ENCODE data around the gene CA11. TPM values are rescaled to one million over a fixed set of nuclear protein-coding genes. Genes with fewer than 3 reads are reported as not detected.

Gene CA11
- total and polyA plus RNA-seq, 9 of the 15 experiments (the other 6 are each of a cell fraction or from before 2014, with no cell fraction given) = 2.9 to 19.9 (median 8.3) TPM

DNA sequence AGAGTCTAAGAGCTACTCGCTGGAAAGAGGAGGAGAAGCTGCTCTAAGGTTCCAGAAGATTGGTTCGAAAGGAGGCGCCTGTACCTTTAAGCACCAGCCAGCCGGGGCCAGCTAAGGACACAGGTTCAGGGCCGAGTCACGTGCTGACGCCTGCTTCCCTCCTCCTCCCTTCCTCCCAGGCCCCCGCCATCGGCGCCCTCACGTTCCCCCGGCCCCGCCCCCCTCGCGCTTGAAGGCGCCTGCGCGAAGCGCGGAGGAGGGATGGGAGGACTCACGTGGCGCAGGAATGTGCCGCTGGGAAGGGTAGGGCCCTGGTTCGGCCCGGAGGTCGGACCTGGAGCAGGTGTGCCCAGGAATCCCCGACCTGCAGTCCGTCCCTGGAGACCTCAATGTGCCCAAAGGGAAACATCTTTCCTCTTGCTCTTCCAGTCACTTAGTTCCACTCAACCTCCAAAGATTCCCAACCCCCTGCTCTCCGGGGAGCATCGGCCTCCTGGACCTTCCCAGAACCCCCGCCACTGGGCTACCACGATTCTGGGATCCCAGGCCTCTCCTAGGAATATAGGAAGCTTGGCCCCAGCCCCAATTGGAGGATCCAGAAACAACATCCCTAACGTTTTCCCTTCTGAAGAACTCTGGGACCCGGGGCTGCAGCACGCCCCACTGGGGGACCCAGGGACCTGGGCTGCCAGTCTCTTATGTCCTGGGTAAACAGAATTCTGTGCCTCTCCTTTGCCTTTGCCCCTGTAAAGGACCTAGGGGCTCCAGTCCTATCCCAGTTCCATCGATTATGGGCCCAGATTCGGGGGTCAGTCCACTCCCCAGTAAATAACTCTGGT, 11.3 kb downstream of the CA11 start (continued):
- TF ChIP-seq GTF2E2 (tag; IDR thresholded peaks at IDR 0.05) (peak; percentile 50; the same call in 1 of the 2 replicates), EP300 (IDR thresholded peaks at IDR 0.05; ENCODE audit: low read length) (peak; percentile 67), ZFX (CRISPR knock-in tag; IDR thresholded peaks at IDR 0.05) (peak; percentile 51), EWSR1 (IDR thresholded peaks at IDR 0.05; ENCODE audit: borderline replicate concordance, low read depth, partially characterized antibody) (no peak), SIX5 (IDR thresholded peaks at IDR 0.05; ENCODE audit: borderline replicate concordance in 1 of 2, insufficient read depth in 1 of 2, low read depth in 1 of 2, low read length in 2 of 2) (no peak), TEAD2 (tag; IDR thresholded peaks at IDR 0.05) (peak; percentile 88), CCAR2 (IDR thresholded peaks at IDR 0.05; ENCODE audit: low read depth, low read length) (no peak), CCNT2 (IDR thresholded peaks at IDR 0.05; ENCODE audit: borderline replicate concordance, extremely low read depth, insufficient read length, low read depth, low read length) (peak; percentile 96), ELF4 (CRISPR knock-in tag; IDR thresholded peaks at IDR 0.05) (peak; percentile 63; the same call in 1 of the 2 replicates), ZNF507 (tag; conservative IDR thresholded peaks at IDR 0.05) (no peak), C11orf30 (IDR thresholded peaks at IDR 0.05; ENCODE audit: low read depth) (no peak), ELF2 (CRISPR knock-in tag; IDR thresholded peaks at IDR 0.05) (no peak)
- TF ChIP-seq, protein P1, sequence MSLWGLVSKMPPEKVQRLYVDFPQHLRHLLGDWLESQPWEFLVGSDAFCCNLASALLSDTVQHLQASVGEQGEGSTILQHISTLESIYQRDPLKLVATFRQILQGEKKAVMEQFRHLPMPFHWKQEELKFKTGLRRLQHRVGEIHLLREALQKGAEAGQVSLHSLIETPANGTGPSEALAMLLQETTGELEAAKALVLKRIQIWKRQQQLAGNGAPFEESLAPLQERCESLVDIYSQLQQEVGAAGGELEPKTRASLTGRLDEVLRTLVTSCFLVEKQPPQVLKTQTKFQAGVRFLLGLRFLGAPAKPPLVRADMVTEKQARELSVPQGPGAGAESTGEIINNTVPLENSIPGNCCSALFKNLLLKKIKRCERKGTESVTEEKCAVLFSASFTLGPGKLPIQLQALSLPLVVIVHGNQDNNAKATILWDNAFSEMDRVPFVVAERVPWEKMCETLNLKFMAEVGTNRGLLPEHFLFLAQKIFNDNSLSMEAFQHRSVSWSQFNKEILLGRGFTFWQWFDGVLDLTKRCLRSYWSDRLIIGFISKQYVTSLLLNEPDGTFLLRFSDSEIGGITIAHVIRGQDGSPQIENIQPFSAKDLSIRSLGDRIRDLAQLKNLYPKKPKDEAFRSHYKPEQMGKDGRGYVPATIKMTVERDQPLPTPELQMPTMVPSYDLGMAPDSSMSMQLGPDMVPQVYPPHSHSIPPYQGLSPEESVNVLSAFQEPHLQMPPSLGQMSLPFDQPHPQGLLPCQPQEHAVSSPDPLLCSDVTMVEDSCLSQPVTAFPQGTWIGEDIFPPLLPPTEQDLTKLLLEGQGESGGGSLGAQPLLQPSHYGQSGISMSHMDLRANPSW (CRISPR knock-in tag; IDR thresholded peaks at IDR 0.05) = no peak
- TF ChIP-seq, protein P2, sequence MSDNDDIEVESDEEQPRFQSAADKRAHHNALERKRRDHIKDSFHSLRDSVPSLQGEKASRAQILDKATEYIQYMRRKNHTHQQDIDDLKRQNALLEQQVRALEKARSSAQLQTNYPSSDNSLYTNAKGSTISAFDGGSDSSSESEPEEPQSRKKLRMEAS (CRISPR knock-in tag; IDR thresholded peaks at IDR 0.05) = peak; percentile 80; the same call in 1 of the 2 replicates
- TF ChIP-seq, protein P3, sequence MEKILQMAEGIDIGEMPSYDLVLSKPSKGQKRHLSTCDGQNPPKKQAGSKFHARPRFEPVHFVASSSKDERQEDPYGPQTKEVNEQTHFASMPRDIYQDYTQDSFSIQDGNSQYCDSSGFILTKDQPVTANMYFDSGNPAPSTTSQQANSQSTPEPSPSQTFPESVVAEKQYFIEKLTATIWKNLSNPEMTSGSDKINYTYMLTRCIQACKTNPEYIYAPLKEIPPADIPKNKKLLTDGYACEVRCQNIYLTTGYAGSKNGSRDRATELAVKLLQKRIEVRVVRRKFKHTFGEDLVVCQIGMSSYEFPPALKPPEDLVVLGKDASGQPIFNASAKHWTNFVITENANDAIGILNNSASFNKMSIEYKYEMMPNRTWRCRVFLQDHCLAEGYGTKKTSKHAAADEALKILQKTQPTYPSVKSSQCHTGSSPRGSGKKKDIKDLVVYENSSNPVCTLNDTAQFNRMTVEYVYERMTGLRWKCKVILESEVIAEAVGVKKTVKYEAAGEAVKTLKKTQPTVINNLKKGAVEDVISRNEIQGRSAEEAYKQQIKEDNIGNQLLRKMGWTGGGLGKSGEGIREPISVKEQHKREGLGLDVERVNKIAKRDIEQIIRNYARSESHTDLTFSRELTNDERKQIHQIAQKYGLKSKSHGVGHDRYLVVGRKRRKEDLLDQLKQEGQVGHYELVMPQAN (IDR thresholded peaks at IDR 0.05; ENCODE audit: borderline replicate concordance) = 0 out of 2 replicates have a peak, but pooled peaks have one; percentile 54
- TF ChIP-seq, protein P4, sequence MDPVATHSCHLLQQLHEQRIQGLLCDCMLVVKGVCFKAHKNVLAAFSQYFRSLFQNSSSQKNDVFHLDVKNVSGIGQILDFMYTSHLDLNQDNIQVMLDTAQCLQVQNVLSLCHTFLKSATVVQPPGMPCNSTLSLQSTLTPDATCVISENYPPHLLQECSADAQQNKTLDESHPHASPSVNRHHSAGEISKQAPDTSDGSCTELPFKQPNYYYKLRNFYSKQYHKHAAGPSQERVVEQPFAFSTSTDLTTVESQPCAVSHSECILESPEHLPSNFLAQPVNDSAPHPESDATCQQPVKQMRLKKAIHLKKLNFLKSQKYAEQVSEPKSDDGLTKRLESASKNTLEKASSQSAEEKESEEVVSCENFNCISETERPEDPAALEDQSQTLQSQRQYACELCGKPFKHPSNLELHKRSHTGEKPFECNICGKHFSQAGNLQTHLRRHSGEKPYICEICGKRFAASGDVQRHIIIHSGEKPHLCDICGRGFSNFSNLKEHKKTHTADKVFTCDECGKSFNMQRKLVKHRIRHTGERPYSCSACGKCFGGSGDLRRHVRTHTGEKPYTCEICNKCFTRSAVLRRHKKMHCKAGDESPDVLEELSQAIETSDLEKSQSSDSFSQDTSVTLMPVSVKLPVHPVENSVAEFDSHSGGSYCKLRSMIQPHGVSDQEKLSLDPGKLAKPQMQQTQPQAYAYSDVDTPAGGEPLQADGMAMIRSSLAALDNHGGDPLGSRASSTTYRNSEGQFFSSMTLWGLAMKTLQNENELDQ (CRISPR knock-in tag; IDR thresholded peaks at IDR 0.05; ENCODE audit: borderline replicate concordance) = no peak; the same call in 1 of the 2 replicates
- TF ChIP-seq, protein P5, sequence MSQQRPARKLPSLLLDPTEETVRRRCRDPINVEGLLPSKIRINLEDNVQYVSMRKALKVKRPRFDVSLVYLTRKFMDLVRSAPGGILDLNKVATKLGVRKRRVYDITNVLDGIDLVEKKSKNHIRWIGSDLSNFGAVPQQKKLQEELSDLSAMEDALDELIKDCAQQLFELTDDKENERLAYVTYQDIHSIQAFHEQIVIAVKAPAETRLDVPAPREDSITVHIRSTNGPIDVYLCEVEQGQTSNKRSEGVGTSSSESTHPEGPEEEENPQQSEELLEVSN (IDR thresholded peaks at IDR 0.05; ENCODE audit: borderline replicate concordance in 1 of 2, extremely low read depth in 1 of 2, insufficient read depth in 1 of 2, insufficient read length in 1 of 2, low read depth in 1 of 2, low read length in 1 of 2, poor library complexity in 1 of 2, severe bottlenecking in 1 of 2) = peak; percentile 83 to 92

Data from K562 (cell line).